ENCODE measurements around the gene TTC13. TPM values are rescaled to one million over a fixed set of nuclear protein-coding genes. Genes with fewer than 3 reads are reported as not detected.

Gene TTC13
- total RNA-seq, 1 experiment from 2014 or later = 12.3 TPM

DNA sequence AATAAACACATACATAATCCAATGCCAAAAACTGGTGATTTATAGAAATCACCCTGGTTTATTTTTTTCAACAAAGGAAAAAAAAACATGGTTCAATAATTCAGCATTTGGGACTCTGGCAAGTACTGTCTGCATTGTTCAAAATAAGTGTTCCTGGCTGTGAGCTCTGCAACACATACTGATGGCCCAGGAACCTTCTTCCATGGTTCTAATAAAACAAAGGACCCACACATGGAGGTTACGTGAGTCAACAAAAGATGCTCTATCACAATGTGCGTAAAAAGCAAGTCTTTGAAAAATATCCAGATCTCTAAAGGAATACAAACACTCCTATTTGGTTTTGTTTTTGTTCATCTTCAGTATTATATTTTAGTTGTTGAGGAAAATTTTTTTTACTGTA is 72.4 kb downstream of the TTC13 start:
- TF ChIP-seq ATF3 (IDR thresholded peaks at IDR 0.05) = no peak
- TF ChIP-seq CBX3 (IDR thresholded peaks at IDR 0.05; ENCODE audit: low read depth) = no peak
- TF ChIP-seq CEBPB (IDR thresholded peaks at IDR 0.05; ENCODE audit: low read depth) = no peak
- TF ChIP-seq MAX (IDR thresholded peaks at IDR 0.05) = no peak
- TF ChIP-seq ZFX (IDR thresholded peaks at IDR 0.05) = no peak
- TF ChIP-seq SIN3A (IDR thresholded peaks at IDR 0.05; ENCODE audit: low read depth) = no peak
- no peak for TF ChIP-seq SRF (IDR thresholded peaks at IDR 0.05; ENCODE audit: low read depth)
- TF ChIP-seq POLR2AphosphoS5 (IDR thresholded peaks at IDR 0.05; ENCODE audit: low read depth, low read length) = no peak
- TF ChIP-seq REST (IDR thresholded peaks at IDR 0.05; ENCODE audit: low read depth) = no peak
- no peak for TF ChIP-seq TCF7L2 (IDR thresholded peaks at IDR 0.05; ENCODE audit: borderline replicate concordance, extremely low read depth, insufficient read depth, insufficient read length)
- Histone ChIP-seq H2AFZ (ENCODE audit: low read depth, low read length, poor library complexity, severe bottlenecking) (no peak overlapping the region), H3K27me3 (ENCODE audit: insufficient read depth, low read length) (no peaks in the 10 kb centered on the region), H3K27ac (ENCODE audit: low read depth, low read length) (no peak overlapping the region), H3K9me2 (ENCODE audit: insufficient read depth) (no peaks in the 10 kb centered on the region), H3K9ac (ENCODE audit: low read length) (no peak overlapping the region), H4K20me1 (ENCODE audit: insufficient read depth) (no peaks in the 10 kb centered on the region), H3K36me3 (ENCODE audit: control insufficient read depth in 1 of 2, insufficient read depth in 2 of 2, low read length in 2 of 2) (no peaks in the 10 kb centered on the region; a peak in 1 of 4 replicates), H3K4me1 (ENCODE audit: control insufficient read depth in 1 of 2, insufficient read depth in 2 of 2, low read length in 2 of 2) (no peaks in the 10 kb centered on the region), H3K79me2 (ENCODE audit: insufficient read depth, low read length) (no peaks in the 10 kb centered on the region), H3K4me3 (replicated peaks in 1 of 2; ENCODE audit: low read depth in 1 of 2, low read length in 2 of 2) (no peak overlapping the region), H3K9me3 (ENCODE audit: control insufficient read depth in 1 of 2, insufficient read depth in 1 of 2, low read depth in 1 of 2, low read length in 2 of 2) (no peaks in the 10 kb centered on the region), H3K4me2 (ENCODE audit: low read length) (no peak overlapping the region)
- no TSS peak for BruUV-seq (replicated peaks)
- ATAC-seq (no peak), DNase-seq (ENCODE audit: low read depth, low spot score) (no peak)
- intact Hi-C loops (cut with micrococcal nuclease) = no loop called here
- ChIA-PET CTCF (no interaction called here), POLR2A (no interaction called here), RAD21 (ENCODE audit: low non-redundant PET in 1 of 2, low total read pairs in 2 of 2, uncharacterized antibody in 2 of 2, unreplicated experiment in 2 of 2) (no interaction called here)
